Measurements from ENCODE around the gene UBE2U. TPM values are rescaled to one million over a fixed set of nuclear protein-coding genes. Genes with fewer than 3 reads are reported as not detected.

The UBE2U gene, protein sequence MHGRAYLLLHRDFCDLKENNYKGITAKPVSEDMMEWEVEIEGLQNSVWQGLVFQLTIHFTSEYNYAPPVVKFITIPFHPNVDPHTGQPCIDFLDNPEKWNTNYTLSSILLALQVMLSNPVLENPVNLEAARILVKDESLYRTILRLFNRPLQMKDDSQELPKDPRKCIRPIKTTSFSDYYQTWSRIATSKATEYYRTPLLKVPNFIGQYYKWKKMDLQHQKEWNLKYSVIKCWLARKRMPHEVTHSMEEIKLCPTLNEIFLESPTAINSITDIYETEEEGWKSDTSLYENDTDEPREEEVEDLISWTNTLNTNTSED
- not detected in 2 replicates for total RNA-seq
- polyA plus RNA-seq (2012) = not detected

DNA sequence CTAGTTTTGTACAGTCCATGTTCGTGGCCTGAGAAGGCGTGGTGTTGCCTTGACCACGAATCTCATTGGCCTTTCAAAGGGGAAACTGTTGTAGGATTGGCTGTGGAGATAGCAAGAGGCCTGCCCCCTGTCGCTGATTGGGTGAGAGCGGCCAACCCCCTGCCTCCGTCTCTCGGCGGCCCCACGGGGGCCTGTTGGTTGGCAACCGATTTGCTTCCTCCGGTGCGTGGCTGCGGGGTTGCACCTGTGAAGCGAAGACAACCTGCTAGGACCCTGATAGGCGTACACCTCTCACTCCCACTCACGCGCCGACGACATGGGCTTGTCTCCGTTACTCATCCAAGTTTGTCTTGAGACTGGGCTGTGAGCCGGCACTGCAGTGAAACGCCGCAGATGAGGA lies at the start of gene UBE2U:
TSS of gene UBE2U (plus strand) at position 204 of the 400 bp plus-strand sequence. CDS start 428 bp downstream, outside the sequence.
- no peak for DNase-seq (ENCODE audit: low read depth)

DNA sequence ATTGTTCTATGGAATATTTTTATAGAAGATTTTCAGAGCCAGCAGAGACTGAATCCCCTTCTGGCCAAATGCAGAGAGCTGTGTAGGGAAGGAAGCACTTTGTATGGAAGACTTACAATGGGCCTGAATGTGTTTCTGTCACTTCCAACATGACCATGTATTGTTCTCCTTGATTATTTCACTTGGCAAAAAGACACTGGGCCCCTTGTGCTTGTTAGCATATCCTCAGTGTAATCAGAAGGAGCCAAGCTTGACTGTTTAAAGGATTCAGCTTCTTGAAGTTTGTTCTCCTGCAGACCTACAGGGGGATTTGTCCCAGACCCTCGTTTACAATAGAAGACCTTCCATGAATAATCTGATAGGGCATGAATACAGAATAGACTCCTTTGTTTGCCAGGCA lies 48.1 kb upstream of the UBE2U start:
- no peak for DNase-seq (ENCODE audit: low read depth)

DNA sequence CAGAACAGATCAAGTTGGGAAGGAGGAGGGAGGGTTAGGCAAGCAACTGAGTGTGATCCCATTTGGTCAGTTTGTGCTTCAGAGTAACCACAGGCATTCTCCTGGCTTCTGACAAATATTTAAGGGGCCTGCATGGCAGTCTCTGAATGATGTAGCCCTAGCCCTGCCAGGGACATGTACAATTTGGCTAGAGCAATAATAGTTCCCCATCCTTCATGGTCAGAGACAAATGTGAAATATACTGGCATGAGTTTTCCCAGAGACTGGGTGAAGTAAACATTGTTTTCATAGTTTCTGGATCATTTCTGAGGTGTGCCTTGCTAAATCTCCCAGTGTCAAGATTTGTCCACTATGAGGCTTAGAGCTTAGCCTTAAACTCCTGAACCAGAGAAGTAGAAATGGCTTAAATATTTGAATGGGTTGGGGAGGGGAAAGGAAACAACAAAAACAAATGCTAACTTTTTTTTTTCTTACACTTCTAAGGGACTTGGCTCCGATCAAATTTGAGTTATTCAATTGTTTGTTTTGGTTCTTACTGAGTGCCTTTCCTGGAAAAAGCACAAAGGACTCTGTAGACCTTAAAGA lies 42.0 kb upstream of the UBE2U start:
- peak; percentile 85 for DNase-seq (ENCODE audit: low read depth)

DNA sequence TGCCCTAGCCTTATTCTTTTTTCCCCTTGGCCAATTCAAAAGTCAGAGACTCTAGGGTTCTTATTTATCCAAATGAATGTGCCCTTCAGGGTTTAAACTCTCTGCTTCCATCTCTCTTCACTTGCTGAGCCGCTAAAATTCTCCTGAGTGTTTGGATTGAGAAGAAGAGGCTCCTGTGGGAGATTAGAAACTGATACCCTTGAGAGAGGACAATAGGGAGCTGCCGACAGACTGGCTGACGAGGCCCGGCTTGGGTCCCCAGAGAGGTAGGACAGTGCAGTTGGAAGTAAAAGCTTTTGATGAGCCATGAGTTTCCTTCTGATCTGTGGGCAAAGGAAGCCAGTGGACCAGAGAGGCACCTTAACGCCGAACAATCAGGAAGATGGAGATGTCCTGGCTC lies 41.3 kb upstream of the UBE2U start:
- no peak for DNase-seq (ENCODE audit: low read depth)

DNA sequence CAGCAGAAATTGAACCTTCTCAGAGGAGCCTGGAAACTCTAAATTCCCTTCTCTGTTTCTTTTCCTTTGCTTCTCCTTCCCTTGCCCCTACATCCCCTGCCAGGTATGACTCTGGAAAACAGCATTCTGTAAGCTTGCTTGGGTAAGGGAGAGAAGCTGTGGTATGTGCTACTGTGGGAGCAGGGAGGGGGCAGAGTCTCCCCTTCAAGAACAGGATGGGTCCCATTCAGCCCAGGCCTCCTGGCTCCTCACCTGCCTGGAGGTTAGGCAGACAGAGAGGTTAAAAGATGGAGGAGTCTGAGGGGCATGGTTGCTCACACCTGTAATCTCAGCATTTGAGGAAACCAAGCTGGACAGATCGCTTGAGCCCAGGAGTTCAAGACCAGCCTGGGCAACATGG lies 40.6 kb upstream of the UBE2U start:
- DNase-seq (ENCODE audit: low read depth) = no peak

DNA sequence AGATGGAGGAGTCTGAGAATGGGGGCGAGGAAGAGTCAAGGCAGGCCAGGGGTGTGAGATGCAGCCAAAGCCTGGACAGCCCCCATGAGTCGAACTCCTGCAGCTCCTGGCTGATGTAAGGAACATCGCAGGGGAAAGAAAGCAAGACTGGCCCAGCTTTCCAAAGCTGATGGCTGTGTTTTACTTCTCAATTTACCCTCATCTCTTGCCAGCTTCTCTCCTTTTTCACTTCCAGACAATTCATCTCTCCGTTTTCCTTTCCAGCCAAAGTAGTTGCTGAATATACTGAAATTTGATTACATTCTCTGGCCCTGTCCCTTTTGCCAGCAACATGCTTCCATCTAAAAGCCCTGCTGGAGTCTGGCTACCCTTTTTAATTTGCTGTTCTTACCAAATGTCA lies 40.0 kb upstream of the UBE2U start:
- DNase-seq (ENCODE audit: low read depth) = no peak

DNA sequence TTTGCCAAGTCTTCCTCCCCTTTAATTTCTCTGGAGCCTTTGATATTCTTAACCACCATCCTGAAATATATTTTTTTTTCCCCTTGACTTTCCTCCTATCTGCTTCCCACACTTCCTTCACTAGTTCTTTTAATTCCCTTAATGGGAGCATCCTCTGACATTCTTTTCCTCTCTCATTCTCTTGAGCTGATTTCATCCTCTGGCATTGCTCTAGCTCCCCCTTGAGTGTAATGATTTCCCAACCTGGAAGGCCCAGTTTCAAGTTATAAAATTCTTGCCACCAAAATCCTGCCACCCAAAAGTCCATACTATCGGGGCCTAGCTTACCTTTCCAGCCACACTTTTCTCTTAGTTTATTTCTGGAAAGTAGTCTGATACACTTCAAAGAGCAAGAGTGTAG lies 39.5 kb upstream of the UBE2U start:
- peak; percentile 61 for DNase-seq (ENCODE audit: low read depth)

DNA sequence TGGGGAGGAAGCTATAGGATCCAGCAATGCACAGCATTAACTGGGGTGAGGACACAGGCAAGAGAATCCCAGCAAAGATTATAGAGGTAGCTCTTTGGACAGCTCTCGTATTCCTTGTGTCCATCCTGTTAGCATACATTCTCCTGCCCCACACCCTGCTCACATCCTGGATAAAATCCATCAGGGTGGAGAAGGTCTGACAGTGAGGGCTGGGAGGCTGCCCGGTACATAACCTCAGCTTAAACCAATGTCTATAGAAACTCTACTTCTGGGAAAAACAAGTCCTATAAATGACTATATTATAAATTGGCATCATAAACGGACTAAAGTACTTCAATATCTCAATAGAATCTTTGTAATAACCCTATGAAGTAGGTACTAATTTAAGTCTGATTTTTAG lies 36.8 kb upstream of the UBE2U start:
- no peak for DNase-seq (ENCODE audit: low read depth)

DNA sequence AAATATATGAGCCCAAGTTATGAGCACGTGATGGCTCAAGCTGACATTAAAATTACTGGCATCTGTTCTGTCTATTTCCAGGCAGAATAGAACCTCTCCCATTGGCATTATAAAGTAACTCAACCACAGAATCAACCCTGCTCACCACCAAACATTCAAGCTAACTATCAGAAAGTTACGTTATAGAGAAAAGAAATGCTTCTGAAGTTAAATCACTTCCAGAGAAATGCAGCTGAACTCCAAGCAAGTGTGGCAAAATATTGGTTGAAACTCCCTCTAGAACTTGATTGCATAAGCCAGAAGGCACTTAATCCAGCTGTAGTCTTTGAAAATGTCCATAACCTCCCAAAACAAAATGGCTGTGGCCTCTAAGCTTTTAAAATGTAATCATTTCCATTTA lies 36.2 kb upstream of the UBE2U start:
- DNase-seq (ENCODE audit: low read depth) = peak; percentile 47

DNA sequence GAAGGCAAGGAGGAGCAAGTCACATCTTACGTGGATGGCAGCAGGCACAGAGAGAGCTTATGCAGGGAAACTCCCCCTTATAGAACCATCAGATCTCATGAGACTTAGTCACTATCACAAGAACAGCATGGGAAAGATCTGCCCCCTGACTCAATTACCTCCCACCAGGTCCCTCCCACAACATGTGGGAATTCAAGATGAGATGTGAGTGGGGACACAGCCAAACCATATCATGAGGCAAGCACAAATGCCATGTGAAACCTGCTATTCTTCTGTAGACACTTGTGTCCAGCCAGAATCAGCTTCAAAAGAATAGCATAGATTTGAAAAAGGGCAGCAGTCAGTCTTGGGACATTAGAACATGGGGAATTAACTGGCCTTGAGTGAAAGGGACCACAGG lies 32.2 kb upstream of the UBE2U start:
- no peak for DNase-seq (ENCODE audit: low read depth)

DNA sequence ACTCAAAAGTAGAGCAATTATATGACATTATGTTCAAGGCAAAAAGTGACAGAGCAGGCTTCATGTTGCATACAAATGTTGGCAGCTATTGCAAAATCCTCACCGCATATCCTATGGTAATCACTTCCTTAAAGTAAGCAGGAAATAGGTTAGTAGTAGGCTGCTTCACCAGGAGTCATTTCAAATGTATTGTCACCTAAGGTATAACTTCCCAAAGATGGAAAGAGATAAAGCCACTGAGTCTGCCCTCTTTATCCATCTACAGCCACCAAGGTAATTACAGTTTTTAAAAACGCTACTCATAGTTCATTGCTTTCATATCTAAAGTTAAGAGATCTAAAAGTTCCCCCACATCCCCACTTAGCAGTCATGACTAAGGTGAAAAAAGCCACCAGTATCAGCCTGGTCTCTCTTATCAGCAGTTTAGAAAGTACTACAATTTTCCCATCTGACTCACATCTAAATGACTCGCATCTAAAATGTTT lies 31.6 kb upstream of the UBE2U start:
- no peak for DNase-seq (ENCODE audit: low read depth)

DNA sequence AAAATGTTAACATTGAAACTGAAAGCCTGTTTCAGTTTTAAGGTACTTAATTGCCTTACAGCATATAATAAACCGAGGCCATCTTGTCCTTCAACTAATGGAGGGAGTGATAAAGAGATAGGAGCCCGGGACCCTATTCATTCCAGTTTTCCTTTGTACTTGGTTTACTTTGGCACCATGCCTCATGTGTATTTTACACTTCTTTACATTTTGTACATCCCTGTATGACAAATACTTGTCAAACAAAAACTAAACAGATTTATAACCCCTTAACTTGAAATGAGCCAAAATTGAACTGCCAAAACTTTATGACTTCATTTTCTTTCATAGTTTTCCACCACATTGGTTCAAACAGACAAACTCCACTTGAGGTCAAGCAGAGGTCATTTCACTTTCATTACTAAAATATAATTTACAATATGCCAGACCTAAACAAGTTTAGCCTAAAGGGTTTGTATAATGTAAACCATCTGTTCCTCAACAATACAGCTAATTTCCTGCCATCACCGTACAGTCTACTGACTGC lies 30.9 kb upstream of the UBE2U start:
- no peak for DNase-seq (ENCODE audit: low read depth)

DNA sequence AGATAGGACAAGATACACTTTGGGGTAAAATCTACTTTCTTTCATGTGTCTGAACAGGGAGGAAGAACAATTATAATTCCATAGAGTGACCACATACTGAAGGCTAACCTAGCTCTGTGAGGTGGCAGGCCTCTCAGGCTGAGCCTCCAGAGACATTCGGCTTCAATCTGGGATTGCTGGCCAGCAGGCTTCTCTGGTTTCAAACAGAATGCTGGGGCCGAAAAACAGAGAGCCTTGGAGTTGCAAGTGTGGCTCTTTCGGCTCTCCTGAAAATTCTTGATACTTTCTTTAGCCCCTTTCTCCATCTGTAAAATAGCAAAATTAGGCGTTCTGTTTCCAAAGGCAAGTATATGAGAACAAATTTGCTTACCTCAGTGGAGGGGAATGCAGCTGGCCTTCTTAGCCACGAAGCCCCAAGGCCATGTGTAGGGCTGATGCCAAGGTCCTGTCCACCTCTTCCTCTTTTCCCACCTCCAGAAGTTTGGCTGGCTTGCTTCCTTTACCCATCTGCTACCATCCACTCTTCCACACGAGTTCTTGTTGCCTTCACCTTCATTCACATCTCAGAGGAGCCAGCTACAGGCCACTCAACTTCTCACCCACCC lies 30.0 kb upstream of the UBE2U start:
- DNase-seq (ENCODE audit: low read depth) = no peak

DNA sequence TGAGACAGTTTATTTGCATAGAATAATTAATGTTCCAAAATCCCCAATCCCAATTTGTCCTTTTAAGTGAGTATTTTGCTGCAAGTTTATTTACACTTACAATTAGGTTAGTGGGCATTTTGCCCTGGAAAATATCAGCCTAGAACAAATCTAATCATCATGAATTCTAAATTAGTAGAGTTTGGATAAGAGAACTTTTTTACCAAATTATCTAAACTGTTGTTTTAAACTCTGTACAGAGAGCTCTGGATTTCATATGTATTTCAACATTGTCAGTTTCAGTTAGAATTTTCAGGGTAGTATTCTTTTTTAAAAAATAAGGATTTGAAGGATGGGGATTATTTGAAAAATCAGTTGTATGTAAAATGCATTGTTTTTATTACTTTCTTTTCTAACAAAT lies 27.8 kb upstream of the UBE2U start:
- no peak for DNase-seq (ENCODE audit: low read depth)

DNA sequence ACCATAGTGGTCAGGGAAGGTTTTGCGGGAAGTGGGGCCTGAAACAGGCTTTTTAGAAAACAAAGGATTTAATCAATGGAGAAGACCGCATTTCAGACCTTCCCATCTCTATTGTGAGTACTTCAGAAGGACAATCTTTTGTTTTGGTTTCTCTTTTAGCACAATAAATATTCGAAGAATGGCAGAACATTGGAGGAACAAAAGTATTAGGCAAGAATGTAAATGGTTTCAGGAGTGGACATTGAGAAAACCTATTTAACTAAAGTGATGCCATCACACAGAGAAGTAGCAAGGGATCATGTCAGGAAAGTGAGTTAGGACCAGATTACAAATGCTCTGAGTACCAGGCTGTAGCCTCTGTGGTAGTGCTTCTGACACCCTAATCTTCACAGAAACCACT lies 26.8 kb upstream of the UBE2U start:
- no peak for DNase-seq (ENCODE audit: low read depth)

DNA sequence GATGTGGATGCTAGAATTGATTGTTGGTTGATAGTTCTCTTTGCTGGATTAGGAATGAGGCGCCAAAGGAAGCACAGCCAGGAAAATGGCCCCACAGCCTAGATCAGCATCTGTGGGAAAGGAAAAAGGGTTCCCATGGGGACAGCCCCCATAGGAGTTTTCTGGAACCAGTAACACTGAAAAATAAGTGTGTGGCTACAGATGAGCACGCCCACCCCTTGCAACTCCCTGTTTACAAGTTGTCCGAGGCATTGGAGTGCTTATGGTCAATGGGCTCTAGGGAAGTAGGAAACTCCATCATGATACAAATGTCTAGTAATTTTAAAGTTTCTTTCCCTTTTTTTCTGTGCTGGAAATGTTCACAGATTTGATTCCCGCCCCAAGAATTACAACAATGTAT lies 23.8 kb upstream of the UBE2U start:
- no peak for DNase-seq (ENCODE audit: low read depth)

DNA sequence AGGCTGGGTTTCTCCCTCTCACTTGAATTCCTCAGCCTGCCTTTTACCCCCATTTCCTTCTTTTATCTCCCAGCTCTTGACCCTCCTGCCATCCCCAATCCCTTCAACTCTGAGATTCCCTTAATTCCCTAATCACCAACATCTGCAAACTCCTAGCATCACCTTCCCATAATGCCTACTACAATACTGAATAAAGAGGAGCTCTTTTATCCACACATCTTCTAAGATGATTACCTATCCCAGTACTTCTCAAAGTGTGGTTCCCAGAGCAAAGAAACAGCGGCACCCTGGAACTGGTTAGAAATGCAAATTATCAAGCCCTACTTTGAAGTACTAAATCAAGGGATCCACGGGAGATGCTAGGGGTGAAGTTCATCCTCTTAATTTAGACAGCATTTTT lies 21.2 kb upstream of the UBE2U start:
- no peak for DNase-seq (ENCODE audit: low read depth)

DNA sequence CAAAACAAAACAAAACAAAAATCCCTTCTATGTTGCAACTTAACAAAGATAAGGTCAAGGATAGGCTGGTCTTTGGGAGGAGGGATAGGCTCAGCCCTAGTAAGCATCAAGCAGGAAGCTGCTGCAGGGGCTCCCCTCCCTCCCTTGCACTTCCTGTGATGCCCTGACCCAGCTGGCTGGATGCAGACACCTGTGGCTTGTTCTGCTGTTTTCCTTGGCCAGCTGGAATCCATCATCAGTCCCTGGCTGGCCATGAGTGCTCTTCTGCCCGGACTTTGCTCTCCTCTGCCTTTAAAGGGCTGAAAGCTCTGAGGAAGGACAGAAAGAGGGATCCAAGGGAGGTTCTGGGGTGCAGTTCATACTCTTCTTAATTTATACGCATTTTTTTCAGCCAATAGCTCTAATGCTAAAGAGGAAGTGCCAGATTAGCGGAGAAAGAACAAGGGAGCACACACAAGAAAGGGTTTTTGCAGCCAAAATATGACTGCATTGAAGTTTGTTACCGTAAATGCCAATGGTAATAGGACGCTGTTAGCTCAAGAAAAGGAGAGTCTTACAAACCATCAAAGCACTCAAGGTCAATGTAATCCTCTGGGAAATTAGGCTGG lies 19.9 kb upstream of the UBE2U start:
- DNase-seq (ENCODE audit: low read depth) = no peak

DNA sequence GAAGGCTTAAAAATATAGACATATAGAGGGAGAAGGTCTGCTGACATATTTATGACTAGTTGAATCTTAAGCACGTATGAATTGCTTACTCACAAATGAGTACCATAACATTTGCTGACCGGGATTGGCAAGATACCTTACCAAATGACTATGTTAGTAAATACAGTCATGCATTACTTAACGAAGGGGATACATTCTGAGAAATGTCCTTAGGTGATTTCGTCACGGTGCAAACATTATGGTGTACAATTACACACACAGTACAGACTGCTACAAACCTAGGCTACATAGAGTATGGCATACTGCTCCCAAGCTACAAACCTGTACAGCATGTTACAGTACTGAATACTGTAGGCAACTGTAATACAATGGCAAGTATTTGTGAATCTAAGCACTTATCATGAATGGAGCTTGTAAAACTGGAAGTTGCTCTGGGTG lies 19.4 kb upstream of the UBE2U start:
- DNase-seq (ENCODE audit: low read depth) = no peak

DNA sequence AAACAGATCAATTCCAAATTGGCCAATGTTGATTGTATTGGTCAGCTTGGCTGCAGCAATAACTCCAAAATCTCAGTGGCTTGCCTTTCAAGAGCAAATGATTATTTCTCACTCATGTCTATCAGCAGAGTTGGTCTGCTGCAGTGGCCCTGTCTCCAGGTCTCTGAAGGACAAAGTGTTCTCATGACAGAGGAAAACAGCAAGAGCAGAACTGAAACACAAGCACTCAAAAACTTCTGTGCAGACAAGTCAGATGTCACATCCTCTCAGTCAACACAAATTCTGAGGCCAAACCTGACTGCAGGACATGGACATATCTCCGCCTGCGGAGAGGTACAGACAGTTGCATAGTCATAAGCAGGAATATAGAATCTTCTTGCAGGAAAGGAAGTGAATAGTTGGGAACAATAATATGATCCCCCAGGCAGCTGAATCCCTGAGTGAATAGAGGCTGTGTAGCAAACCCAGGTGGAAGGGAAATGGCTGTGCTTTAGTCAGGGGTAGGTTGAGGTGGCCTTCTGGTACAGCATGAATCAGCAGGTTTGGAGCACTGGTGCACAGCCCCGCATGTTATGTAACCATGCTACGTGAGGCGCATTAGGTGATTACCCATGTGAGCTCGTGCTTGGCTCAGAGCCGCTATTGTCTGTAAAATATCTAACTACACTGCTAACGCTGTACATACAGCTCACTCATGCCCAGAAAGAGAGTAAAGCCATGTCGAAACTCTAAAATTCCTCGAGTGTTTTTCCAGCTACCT lies 17.1 kb upstream of the UBE2U start:
- DNase-seq (ENCODE audit: low read depth) = no peak

DNA sequence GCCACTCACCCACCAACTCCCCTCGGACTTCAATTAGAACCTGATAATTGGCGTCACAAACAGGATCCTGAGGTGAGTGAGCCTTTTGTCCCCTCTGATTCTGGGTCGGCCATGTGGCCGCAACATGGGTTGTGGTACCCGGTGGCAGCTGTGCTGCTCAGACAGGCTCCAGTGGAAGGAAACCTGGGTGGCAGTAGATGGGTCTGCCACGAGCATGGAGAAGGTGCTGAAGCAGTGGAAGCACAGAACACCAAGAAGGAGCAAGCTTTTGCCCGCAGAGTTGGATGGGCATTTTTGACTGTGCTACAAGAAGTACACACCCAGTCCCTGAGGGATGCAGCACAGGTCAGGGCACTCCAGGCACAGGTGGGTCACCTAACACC lies 16.5 kb upstream of the UBE2U start:
- DNase-seq (ENCODE audit: low read depth) = no peak

All from myocyte (in vitro differentiated cells).